HG03045 (cell line): ENCODE results near the gene GRXCR1.

Experiments used
- ATAC-seq: cut with Tn5 transposase; IDR thresholded peaks from one replicate; pipeline ENCODE4 v1.9.1; 2021; ENCODE audit warnings: mild to moderate bottlenecking, moderate library complexity; ENCODE audit not compliant: unreplicated experiment

GRXCR1 gene

GRCh38 chr4:42925921-42926320, 33.4 kb downstream of the GRXCR1 start:
- no peak for ATAC-seq

GRCh38 chr4:42927946-42928345, 35.4 kb downstream of the GRXCR1 start:
- no peak for ATAC-seq

GRCh38 chr4:42928582-42928981, 36.1 kb downstream of the GRXCR1 start:
- no peak for ATAC-seq

GRCh38 chr4:42942216-42942615, 49.7 kb downstream of the GRXCR1 start:
- no peak for ATAC-seq

- no peak for ATAC-seq
Measured at GRCh38 chr4:42945874-42946273, 53.4 kb downstream of the GRXCR1 start.

- no peak for ATAC-seq
Measured at GRCh38 chr4:42953321-42953720, 60.8 kb downstream of the GRXCR1 start.

GRCh38 chr4:42954963-42955669, 62.6 kb downstream of the GRXCR1 start:
- ATAC-seq, result no peak

GRCh38 chr4:42955746-42956505, 63.4 kb downstream of the GRXCR1 start:
- no peak for ATAC-seq

GRCh38 chr4:42965326-42965725, 72.8 kb downstream of the GRXCR1 start:
- no peak for ATAC-seq

- ATAC-seq, result no peak
Measured at GRCh38 chr4:42985976-42986375, 93.5 kb downstream of the GRXCR1 start.

GRCh38 chr4:42995343-42995944, 102.9 kb downstream of the GRXCR1 start:
- ATAC-seq, result no peak

- ATAC-seq, result no peak
Measured at GRCh38 chr4:43008793-43009192, 116.3 kb downstream of the GRXCR1 start.

GRCh38 chr4:43014256-43014655, 121.7 kb downstream of the GRXCR1 start:
- no peak for ATAC-seq

- no peak for ATAC-seq
Measured at GRCh38 chr4:43041632-43042031, 149.1 kb downstream of the GRXCR1 start.

- ATAC-seq, result no peak
Measured at GRCh38 chr4:43047058-43047457, 154.5 kb downstream of the GRXCR1 start.

GRCh38 chr4:43048570-43048969, 156.1 kb downstream of the GRXCR1 start:
- no peak for ATAC-seq

- no peak for ATAC-seq
Measured at GRCh38 chr4:43049326-43049725, 156.8 kb downstream of the GRXCR1 start.

- ATAC-seq, result no peak
Measured at GRCh38 chr4:43066415-43066814, 173.9 kb downstream of the GRXCR1 start.

- ATAC-seq, result no peak
Measured at GRCh38 chr4:43071069-43071468, 178.6 kb downstream of the GRXCR1 start.
